Activated T-cell treated with anti-CD3 and anti-CD28 coated beads for 4 hours (primary cell): ENCODE data around the gene DOP1B.
"Not testable (repeated sequence)": the region's sequence is repeated elsewhere in the genome, so short reads cannot be mapped to it uniquely, and the experiment has no call there.

Experiments used
- DNase-seq: peaks from one replicate; pipeline ENCODE4 v3.0.0-alpha.2; 2020

Gene DOP1B

DNA sequence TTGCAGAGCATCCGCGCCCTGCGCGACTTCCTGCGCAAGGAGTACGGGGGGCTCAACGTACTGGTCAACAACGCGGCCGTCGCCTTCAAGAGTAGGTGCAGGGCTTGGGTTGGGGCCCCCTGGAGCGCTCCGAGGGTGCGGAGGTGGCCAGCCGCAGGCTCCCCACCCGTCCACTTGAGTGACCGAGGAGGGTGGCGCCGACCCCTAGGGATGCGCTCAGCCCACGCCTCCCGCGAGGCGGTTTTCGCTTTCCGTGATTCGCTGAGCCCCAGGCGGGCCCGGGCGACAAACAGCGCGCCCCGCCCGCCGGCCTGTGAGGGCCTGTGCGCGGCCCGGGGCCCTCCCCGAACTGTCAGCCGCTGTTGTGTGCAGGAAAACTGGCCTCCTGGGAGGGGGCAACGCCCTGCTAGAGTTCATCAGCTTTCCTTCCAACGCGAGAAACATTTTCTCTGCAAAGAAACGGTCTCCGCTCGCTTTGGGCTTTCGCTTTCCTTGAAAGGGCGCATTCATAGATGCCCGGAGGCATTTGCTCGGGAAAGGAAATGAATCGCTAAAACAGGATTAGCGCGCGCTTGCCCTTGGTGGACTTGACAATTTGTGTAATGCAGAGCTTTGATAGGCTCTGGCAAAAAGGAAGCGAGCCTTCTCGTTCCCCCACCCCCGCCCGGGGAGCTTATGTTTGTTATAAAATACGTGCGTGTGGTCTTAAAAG lies 21.1 kb upstream of the DOP1B start:
- DNase-seq = peak; percentile 27

DNA sequence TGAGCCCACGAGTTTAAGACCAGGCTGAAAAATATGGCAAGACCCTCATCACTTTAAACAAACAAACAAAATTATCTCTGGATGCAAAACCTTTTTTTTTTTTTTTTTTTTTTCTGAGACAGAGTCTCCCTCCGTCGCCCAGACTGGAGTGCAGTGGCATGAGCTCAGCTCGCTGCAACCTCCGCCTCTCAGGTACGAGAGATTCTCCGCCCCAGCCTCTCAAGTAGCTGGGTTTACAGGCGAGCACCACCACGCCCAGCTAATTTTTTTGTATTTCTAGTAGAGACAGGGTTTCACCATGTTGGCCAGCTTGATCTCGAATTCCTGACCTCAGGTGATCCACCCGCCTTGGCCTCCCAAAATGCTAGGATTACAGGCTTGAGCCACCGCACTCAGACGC lies 16.8 kb upstream of the DOP1B start:
- not testable (repeated sequence) for DNase-seq

DNA sequence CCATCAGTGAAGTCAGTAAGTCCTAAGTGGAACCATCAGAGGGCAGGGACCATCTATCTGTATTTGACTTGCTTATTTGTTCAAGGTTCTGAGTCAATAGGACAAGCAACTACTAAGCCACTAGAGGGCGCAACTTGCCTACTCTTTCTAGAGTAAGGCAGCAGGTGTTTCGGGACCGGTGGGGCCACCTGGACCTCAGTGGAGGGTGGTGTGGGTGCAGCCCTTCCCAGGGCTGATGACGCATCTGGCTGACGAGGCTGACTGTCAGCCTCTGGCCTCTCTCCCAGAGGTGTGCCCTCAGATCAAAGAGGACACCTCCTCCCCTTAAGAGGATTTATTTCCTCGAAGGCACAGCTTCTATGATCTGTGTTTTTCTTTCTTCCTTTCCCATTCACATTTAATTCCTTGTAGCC lies 15.1 kb upstream of the DOP1B start:
- DNase-seq = peak; percentile 86

DNA sequence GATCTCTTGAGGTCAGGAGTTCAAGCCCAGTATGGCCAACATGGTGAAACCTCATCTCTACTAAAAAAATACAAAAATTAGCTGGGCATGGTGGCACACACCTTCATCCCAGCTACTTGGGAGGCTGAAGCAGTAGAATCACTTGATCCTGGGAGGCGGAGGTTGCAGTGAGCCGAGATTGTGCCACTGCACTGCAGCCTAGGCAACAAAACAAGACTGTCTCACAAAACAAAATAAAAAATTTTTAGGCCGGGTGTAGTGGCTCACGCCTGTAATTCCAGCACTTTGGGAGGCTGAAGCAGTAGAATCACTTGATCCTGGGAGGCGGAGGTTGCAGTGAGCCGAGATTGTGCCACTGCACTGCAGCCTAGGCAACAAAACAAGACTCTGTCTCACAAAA lies 12.4 kb upstream of the DOP1B start:
- not testable (repeated sequence) for DNase-seq

DNA sequence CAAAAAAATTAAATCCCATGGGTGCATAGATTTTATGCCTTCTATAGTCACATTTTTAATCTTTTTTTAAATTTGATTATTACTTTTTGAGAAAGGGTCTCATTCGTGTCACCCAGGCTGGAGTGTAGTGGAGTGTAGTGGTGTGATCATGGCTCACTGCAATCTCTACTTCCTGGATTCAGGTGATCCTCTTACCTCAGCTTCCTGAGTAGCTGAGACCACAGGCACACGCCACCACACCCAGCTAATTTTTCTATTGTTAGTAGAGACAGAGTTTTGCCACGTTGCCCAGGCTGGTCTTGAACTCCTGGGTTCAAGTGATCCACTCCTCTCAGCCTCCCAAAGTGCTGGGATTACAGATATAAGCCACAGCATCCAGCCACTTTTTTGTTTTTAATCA lies 11.4 kb upstream of the DOP1B start:
- no peak for DNase-seq

DNA sequence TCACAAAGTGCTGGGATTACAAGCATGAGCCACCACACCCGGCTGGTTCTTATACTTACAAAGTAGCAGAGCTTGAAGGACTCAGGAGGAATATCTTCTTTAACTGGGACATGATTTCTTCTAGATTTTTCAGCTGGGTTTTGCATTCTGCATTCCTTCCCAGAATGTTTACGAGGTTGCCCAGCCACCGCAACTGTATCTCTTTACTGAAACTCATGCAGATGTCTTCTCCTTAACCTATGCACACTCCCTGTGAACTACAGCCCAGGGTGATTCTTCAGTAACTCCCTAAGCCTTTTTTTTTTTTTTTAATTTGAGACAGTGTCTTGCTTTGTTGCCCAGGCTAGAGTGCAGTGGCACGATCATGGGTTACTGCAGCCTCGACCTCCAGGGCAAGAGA lies 8.7 kb upstream of the DOP1B start:
- DNase-seq = no peak

DNA sequence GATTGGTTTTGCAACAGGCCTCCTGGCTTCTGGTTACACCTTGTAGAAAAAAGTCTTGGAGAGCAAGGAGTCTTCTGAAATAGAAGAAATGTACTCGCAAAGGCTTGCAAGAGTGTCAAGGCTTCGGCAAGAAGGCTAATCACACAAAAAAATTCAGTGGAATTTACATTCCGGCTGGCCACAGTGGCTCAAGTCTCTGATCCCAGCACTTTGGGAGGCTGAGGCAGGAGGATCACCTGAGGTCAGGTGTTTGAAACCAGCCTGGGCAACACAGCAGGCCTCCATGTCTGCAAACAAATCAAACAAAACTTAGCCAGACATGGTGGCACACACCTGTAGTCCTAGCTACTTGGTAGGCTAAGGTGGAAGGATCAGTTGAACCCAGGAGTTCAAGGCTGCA lies 7.7 kb upstream of the DOP1B start:
- no peak for DNase-seq

DNA sequence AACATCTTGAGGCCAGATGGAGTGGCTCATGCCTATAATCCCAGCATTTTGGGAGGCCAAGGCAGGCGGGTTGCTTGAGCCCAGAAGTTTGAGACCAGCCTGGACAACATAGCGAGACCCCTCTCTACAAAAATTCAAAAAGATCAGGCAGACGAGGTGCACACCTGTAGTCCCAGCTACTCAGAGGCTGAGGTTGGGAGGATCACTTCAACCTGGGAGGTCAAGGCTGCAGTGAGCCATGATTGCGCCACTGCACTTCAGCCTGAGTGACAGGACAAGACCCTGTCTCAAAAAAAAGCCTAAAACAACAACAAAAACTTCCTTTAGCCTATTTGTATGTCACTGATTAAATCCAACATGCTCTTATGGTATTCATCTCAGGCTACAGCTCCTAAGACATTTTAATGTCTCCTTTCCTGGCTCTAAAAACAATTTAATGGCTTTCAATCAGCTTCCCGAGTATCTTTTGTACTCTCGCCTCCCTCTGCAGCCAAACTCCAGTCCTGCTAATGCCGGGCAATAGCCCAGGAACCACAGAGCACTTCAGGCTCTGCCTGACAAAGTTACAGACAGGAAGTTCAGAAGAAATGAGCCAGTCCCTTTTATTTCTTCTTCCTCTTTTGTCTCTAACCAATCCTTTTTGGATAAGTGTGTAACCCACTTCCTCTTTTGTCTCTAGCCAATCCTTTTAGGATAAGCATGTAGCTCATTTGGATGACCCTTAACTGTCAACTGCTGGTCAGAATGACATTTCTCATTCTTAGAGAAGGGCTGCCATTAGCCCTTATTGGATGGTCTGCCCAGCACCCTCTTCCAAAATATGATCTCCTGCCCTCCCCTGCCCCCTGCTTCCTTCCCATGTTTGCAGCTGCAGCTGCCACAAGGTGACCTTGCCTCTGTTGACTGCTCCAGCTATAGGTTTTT lies 6.6 kb upstream of the DOP1B start:
- DNase-seq = no peak

DNA sequence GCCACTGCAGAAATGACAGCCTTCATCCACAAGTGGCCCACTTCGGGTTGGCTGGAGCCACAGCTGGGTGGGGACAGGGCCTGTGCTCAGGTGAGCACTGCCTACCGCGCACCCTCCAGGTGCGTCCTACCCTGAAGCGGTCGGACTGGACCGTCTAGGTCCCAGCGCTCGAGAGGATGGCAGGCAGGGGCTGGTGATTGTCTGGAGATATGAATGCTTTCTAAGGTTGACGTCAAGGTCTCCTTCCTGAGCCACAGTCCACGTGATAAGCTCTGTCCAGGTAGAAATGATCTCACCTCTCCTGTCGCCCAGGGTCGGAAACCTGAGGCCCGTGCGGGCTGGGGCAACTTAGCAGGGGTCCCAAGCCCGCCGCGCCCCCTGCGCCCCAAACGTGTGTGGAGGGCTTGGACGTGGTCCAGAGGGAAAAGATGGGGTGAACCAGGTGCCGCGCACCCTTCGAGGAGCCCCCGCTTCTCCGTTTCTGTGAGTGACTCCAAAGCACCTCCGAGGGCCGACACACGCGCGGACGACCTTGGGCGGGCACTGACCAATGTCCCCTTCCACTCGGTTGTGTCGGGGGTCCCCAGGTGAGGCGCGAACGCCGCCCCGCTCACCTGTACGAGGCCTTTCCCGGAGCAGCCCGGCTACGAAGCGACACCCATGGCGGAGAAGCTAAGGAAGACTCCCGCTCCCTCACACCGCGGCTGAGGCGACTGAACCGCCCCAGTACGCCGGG lies 853 bp upstream of the DOP1B start:
- DNase-seq = no peak

DNA sequence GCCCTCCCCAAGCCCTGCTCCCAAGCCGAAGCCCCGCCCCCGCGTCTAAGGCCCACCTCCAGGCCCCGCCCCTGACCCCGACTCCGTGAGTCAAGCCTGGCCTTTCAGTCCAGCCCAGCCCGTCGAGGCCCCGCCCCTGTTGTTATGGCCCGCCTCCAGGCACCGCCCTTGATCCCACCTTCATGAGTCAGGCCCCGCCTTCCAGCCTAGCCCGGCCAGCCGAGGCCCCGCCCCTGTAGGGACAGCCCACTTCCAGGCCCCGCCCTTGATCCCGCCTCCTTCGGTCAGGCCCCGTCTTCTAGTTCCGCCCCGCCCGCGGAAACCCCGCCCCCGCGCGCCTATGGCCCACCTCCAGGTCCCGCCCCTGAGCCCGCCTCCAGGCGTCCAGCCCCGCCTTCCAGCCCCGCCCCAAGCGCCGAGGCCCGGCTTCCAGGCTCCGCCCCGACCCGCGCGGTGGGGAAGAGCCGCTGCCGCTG lies 247 bp upstream of the DOP1B start:
- peak; percentile 100 for DNase-seq

DNA sequence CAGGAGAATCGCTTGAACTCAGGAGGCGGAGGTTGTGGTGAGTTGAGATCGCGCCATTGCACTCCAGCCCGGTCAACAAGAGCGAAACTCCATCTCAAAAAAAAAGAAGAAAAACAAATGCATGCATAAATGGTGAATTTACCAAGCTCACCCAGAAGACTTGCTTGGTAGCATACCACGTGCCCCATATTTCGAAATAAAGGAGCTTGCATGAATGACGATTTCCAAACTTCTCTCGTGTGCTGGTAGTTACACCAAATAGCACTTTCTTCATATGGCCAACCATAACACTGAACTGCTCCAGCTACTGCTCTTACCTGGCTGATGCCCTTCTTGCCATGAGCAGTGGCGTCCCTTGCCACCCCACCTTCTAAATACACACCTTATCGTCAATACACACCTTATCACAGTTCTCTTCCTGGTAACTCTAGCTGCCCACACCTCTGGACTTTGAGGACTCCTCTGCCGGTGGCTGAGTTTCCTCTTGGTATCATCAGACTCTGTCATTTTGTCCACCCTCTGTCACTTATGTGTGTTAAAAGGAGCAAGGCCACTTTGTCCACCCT lies 2.8 kb downstream of the DOP1B start:
- DNase-seq = no peak

DNA sequence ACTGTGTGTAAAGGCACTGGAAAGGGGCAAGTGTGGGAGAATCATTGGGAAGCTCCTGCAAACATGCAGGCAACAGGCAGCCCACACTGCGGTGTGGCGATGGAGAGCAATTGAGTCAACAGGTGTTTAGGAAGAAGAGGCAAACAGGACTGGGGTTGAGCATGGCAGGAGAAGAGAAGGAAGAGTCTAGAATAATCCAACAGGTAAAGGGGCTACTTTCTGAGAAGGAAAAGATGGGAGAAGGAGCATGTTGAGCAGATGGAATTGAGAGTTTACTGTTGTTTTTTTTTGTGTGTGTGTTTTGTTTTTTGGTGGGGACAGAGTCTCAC lies 4.2 kb downstream of the DOP1B start:
- no peak for DNase-seq

DNA sequence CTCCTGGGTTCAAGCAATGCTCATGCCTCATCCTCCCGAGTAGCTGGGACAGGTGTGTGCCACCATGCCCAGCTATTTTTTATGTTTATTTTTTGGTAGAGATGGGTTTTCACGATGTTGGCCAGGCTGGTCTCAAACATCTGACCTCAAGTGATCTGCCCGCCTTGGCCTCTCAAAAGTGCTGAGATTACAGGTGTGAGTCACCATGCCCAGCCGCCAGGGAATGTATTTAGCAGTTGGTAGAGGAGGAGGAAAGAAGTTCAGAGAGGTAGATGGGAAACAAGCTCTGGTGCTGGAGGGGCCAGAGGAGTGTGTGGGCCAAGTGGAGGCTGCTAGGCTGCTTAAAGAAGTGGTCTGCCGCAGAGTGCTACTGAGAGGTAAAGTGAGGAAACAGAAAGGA lies 6.0 kb downstream of the DOP1B start:
- DNase-seq = no peak

DNA sequence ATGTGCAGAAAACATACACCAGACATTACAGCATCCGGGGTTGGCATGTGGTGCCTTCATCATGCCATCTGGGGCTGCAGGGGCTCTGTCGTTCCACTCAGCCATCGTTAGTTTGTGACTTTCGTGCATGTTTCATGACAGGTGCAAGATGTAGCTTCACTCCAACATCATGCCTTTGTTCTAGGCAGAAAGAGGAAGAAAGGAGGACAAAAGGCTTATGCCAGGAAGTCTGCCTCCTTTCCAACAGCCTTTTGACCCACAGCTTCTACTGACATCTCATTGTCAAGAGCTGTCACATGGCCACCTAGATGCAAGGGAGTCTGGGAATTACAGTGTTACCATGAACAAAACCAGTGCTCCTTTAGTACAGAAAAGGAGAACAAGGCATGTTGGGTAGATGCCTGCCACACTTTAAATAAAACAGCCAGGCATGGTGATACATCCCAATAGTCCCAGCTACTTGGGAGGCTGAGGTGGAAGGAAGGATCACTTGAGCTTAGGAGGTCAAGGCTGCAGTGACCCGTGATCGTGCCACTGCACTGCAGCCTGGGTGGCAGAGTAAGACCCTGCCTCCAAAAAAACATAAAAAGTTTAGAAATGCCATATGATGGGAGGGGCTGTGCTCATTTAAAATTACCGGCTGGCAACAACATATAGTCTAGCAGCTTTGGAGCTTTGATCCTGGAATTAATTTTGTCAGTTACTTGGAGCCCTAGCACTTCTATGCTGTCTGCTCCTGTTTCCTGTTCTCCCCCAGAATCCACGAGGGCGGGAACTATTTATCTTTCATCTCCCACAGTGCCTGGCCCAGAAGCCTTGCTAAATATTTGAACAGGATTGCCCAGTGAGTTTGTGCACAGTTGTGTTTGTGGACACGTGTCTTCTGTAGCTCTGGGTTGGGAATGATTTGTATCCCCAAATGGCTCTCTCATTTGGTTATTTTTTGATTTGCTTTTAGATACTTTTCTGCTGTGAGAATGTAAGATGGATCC lies 7.4 kb downstream of the DOP1B start:
- no peak for DNase-seq

DNA sequence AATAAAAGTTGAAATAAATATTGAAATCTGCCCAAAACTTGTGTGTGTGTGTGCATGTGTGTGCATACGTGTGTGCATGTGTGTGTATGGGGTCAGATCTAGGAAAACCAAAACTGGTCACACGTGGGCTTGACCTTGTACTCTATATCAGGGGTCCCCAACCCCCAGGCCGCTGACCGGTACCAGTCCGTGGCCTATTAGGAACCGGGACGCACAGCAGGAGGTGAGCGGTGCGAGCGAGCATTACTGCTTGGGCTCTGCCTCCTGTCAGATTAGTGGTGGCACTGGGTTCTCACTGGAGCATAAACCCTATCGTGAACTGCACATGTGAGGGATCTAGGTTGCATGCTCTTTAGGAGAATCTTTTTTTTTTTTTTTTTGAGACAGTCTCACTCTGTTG lies 8.7 kb downstream of the DOP1B start:
- no peak for DNase-seq

DNA sequence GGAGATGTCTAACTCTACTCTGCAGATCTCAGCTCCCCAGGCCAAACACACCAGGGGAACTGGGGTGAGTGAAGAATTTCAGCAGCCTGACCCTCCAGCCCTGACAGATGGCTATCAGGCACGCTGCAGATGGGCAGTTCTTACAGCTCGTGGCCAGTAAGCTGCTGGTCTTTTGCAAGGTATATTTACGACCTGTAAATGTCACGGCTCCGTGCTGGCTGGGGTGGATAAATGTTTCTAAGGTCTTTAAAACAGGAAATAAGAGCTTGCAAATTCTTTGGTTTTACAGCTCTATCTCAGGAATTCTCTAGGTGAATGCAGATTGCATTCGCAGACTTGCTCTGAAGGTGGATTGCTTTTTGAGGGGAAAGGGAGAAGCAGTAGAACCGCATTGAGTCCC lies 10.1 kb downstream of the DOP1B start:
- no peak for DNase-seq

DNA sequence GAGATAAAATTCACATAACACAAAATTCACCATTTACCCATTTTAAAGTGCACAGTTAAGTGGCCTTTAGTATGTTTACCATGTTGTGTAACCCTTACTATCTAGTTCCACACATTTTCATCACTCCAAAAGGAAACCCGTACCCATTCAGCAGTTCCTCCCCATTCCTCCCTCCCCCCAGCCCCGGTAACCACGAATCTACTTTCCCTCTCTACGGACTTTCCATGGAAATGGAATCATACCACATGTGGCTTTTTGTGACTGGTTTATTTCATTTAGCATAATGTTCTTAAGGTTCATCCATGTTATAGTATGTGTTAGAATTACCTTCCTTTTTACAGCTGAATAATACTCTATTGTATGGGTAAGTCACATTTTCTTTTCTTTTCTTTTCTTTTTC lies 10.9 kb downstream of the DOP1B start:
- no peak for DNase-seq

DNA sequence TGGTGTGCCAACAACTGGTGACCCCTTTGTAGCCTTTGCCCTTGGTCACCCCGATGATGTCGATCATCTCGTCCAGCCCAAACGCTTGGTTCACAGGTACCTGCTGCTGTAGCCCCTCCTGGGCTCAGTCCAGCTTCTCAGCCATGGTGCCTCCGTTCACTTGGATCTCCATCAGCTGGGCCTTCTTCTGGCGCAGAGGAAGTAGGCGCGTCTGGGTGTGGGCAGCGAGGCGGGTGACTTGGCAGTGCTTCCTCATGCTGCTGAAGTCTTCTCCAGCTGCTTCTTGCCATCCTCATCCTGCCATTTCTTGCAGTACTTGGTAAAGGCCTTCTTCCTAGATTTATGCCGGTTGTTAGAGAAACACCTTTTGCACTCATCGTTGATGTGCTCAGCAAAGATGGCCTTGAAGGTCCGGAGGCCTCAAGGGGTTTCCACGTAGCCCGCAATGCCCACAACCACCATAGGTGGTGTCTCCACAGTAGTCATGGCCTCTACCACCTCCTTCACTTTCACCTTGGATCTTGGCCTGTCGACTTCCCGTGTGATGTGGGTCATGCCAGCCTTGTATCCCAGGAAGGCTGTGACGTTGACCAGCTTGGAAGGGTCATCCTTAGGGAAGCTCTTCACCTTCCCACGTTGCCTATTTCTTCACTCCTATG lies 13.0 kb downstream of the DOP1B start:
- DNase-seq = no peak

DNA sequence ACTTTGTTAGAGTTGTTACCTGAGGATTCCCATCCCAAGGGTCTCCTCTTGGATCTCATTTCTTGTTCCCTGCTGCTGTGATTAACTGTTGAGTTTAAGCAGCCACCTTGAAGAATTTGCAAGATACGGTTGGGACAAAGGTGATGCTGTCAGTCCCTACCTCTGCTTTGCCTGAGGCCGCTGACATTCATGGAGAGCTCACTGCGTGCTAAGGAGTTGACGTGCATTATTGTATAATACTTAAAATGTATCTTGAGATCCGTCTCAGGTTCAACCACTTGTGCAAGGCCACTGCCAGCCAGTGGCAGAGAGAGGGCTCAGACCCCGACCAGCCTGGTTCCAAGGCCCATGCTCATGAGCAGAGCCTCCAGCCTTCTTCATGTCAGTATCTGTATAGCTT lies 14.2 kb downstream of the DOP1B start:
- DNase-seq = no peak

DNA sequence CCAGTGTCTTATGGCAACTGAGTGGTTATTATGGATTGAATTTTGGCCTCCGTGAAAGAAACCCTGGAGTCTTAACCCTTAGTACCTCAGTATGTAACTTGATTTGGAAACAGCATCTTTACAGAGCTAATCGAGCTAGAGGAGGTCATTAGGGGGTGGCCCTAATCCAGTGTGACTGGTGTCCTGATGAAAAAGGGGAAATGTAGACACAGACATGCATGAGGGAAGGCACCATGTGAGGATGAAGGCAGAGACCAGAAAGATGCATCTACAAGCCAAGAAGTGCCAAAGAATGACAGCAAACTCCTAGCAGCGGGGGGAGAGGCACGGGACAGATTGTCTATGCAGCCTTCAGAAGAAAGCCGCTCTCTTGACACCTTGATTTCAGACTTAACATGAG lies 14.7 kb downstream of the DOP1B start:
- no peak for DNase-seq

DNA sequence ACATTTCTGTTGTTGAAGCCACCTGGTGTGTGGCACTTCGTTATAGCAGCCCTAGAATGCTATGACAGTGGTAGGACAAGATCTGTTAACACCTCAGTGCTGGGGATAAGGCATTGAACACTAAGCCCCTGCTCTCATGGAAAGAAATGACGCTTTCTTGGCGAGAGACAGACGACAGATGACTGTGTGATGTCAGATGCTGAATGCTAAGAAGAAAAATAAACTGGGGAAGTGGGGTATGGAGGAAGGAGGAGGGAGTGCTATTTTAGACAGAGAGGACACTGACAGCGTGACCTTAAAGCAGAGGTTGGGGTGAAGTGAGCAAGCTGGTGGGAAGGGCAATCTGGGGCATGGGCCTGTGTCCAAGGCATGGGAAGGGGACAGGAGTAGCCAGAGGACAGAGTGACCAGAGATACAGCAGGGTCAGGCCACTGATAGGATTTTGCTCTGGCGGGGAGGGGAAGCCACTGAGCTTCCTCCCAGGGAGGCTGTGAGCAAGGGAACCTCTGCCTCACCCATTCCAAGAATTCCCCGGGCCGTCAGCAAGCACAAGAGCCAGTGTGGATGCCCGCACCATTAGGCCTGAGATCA lies 15.2 kb downstream of the DOP1B start:
- DNase-seq = no peak
